Testis (tissue), 3 donors: ENCODE data around the gene CBX8. TPM values are rescaled to one million over a fixed set of nuclear protein-coding genes. Genes with fewer than 3 reads are reported as not detected.

Experiments
- DNase-seq: peaks from one replicate; pipeline ENCODE4 v3.0.0-alpha.2; 2019
- H3K27ac ChIP-seq, 2 donors: fragments of 200-600 bp; sonication (generic); one replicate each; pipeline ENCODE4 v1.5.1; 2019
- H3K27me3 ChIP-seq: fragments of 200-600 bp; sonication (generic); one replicate; pipeline ENCODE4 v1.5.1; 2019
- H3K36me3 ChIP-seq: fragments of 200-600 bp; sonication (generic); one replicate; pipeline ENCODE4 v1.5.1; 2017; ENCODE audit warnings: low read depth; ENCODE audit errors: missing control alignments
- H3K4me1 ChIP-seq: fragments of 200-600 bp; sonication (generic); one replicate; pipeline ENCODE4 v1.5.1; 2019
- H3K4me3 ChIP-seq, 2 donors: fragments of 200-600 bp; sonication (generic); one replicate each; pipeline ENCODE4 v1.5.1; 2017 to 2019
- H3K9me3 ChIP-seq: fragments of 200-600 bp; sonication (generic); one replicate; pipeline ENCODE4 v1.5.1; 2017
- POLR2A ChIP-seq: fragments of 450-650 bp; IDR thresholded peaks from one replicate; pipeline ENCODE4 v1.6.1; 2017; ENCODE audit warnings: antibody characterized with exemption, mild to moderate bottlenecking, moderate library complexity
- WGBS, 2 donors: methylation state at CpG; one replicate each; pipeline ENCODE4 v1.1.5; 2018; 5-methylcytosine and 5-hydroxymethylcytosine counted together
- intact Hi-C: fragments of 100-400 bp; cut with DNase I; formaldehyde crosslinking; loops from one replicate; pipeline ENCODE4 v1.15.1; 2023; ENCODE audit warnings: low total_unique reads
- polyA plus RNA-seq: library from polyadenylated mRNA; stranded (reverse); fragments of 350-450 nt; fragmentation: Illumina TruSeq; extraction: RNeasy Lipid Tissue Mini Kit (QIAGEN cat#74804); gene quantifications from one replicate; pipeline ENCODE4 v1.2.3, GENCODE V29; 2014; ENCODE audit warnings: low read depth, low replicate concordance; ENCODE audit not compliant: insufficient read depth
- total RNA-seq, 2 donors: library from RNA; depleted of rRNA; stranded (reverse); fragments of >200 nt; gene quantifications; one replicate each; pipeline ENCODE4 v1.2.3, GENCODE V29; 2016
- TF ChIP-seq, protein P1 (sequence below), 3 experiments: fragments of 450-650 bp in 2 of 3; fragments of 200-600 bp in 1 of 3; sonication (generic) in 1 of 3; IDR thresholded peaks; one replicate each; pipeline ENCODE4 v1.5.1; 2016 to 2019; ENCODE audit warnings: antibody characterized with exemption in 3 of 3, mild to moderate bottlenecking in 2 of 3, moderate library complexity in 1 of 3

CBX8 gene
- total and polyA plus RNA-seq, 3 donors from 2014 or later = 13.8 to 22.4 (median 13.9) TPM

DNA sequence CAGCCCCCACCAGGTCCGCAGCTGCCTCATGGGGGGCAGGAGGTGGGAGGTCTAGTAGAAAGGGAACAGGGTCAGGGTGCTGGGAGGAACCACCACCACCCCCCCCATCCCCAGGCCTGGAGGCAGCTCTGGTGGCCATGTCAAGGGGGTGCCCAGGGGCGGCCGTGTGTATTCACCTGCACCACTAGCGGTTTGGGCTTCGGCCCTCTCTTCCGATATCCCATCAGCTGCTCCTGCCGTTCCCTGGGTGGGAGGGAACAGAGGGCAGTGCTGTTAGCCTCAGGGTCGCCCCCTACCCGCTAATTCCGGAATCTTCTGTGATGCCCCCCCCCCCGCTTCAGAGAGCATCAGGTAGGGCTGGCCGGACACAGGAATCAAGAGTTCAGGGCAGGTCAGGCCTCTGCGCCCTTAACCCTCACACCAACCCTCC, 38.6 kb upstream of the CBX8 start:
- intact Hi-C loops = no loop called here
- Histone ChIP-seq H3K27ac (no peak overlapping the region), H3K4me1 (peaks cover 49% of the 10 kb centered on the region)

DNA sequence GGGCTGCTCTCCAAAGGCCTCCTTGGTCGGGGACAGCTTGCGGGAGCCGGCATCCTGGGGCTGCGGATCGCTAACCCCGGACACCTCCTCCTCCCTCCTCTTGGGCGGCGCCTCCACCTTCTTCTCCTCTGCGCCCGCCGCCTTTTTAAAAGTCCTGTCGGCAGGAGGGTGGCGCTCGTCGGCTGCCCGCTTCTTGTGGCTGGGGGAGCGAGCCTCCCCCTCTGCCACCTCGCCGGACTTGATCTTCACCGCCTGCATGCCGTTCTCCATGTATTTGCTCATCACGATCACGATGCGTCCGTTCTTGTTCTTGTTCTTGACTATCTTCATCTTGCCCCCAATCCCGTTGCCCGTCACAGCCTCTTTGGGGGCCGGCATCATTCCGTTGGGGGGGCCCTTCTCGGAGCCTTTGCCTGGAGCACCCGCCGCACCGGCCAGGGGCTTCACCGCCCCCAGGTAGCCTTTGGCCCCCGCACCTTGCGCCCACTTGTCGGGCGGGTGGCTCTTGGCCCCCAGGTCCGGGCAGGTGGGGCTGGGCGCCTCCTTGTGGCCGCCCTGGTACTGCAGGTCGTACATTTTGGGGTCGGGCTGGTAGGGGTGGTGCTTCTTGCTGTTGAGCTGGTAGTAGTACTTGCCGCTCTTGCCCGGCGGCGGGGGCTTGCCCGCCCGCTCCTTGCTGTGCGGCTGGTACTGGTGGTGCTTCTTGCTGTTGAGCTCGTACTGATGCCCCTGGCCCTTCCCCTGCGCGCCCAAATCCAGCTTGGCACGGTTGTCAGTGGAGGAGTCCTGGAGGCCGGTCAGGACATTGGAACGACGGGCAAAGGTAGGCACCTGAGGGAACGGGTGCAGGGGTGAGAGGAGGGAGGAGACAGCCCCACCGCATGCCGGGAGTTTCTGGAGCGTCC, 37.9 kb upstream of the CBX8 start:
- H3K4me1 ChIP-seq = peaks cover 43% of the 10 kb centered on the region
- no peak for DNase-seq
- intact Hi-C loops = no loop called here
- no peak overlapping the region for H3K4me3 ChIP-seq
- no peaks in the 10 kb centered on the region for H3K36me3 ChIP-seq
- no peak overlapping the region for H3K27ac ChIP-seq
- no peak for TF ChIP-seq POLR2A
- TF ChIP-seq, protein P1, sequence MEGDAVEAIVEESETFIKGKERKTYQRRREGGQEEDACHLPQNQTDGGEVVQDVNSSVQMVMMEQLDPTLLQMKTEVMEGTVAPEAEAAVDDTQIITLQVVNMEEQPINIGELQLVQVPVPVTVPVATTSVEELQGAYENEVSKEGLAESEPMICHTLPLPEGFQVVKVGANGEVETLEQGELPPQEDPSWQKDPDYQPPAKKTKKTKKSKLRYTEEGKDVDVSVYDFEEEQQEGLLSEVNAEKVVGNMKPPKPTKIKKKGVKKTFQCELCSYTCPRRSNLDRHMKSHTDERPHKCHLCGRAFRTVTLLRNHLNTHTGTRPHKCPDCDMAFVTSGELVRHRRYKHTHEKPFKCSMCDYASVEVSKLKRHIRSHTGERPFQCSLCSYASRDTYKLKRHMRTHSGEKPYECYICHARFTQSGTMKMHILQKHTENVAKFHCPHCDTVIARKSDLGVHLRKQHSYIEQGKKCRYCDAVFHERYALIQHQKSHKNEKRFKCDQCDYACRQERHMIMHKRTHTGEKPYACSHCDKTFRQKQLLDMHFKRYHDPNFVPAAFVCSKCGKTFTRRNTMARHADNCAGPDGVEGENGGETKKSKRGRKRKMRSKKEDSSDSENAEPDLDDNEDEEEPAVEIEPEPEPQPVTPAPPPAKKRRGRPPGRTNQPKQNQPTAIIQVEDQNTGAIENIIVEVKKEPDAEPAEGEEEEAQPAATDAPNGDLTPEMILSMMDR (IDR thresholded peaks at IDR 0.05) = peak; percentile 56 to 68 (median 66)
- H3K9me3 ChIP-seq = no peaks in the 10 kb centered on the region
- 45 to 74% methylated on average over 31 to 59 of the region's 61 CpGs for WGBS, 2 donors
- no peaks in the 10 kb centered on the region for H3K27me3 ChIP-seq

More for the DNA sequence above, 38.6 kb upstream of the CBX8 start:
- 40 to 77% methylated on average over 1 to 10 of the region's 13 CpGs for WGBS, 2 donors
- H3K36me3 ChIP-seq = no peaks in the 10 kb centered on the region
- DNase-seq = no peak
- no peaks in the 10 kb centered on the region for H3K9me3 ChIP-seq
- H3K27me3 ChIP-seq = no peaks in the 10 kb centered on the region
- TF ChIP-seq, protein P1 (IDR thresholded peaks at IDR 0.05) = no peak
- TF ChIP-seq POLR2A = no peak
- no peak overlapping the region for H3K4me3 ChIP-seq

DNA sequence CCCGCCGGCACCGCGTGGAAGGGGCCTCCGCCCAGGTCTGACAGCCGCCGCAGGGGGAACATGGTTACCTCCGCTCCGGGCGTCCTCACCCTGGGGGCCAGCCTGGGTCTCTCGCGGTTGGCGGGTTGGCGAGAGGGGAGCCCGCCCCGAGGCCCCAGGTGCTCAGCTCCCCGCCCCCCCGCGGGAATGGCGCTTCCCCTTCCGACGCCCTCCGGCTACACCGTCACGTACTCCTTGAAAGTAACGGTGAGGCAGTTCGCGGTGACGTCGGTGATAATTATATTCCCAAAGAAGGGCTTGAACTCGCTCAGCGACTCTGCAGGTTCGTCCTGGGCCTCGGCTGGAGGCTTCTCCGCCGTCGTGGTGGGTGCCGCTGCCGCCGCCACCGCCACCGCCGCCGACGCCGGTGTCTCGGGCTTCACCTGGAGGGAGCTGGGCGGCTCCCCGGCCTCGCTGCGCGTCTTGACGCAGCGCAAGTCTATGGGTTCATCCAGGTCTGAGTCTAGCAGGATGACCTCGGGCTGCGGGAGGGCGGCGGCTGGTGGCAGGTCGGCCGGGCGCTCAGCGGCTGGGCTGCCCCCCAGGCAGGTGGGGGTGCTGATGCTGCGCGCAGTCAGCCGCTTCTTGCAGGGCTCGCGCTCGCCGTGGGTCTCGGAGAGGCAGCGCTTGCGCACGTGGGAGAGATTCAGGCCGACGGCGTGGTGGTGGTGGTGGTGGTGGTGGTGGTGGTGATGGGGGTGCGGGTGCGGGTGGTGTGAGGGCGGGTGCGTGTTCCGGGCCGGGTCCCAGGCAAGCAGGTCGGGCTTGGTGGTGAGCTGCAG, 37.1 kb upstream of the CBX8 start:
- intact Hi-C loops = no loop called here
- no peak overlapping the region for H3K27ac ChIP-seq
- H3K27me3 ChIP-seq = no peaks in the 10 kb centered on the region
- peaks cover 42% of the 10 kb centered on the region for H3K4me1 ChIP-seq
- WGBS, 2 donors = 73 to 87% methylated on average over 52 to 79 of the region's 83 CpGs
- DNase-seq = no peak
- H3K4me3 ChIP-seq = peak overlapping the region in 1 of 2 donors; percentile 8
- no peaks in the 10 kb centered on the region for H3K9me3 ChIP-seq
- H3K36me3 ChIP-seq = no peaks in the 10 kb centered on the region
- TF ChIP-seq, protein P1 (IDR thresholded peaks at IDR 0.05) = no peak

DNA sequence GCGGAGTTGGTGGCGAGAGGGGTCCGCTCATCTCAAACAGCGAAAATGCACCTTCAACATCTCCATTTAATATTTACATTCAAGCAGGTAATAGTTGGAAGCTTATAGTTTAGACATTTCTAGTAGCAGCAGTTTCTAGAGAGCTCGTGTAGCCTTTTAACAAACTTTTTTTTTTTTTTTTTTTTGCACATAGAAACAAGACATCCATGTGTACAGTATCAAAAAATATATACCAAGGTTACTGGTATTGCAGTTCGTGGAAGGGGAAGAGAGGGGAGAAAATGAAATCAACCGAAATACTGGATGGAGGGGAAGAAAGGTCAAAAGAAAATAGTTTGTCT, 36.2 kb upstream of the CBX8 start:
- H3K9me3 ChIP-seq = no peaks in the 10 kb centered on the region
- no peak for DNase-seq
- no peak overlapping the region for H3K4me3 ChIP-seq
- H3K27ac ChIP-seq = no peak overlapping the region
- no peak for TF ChIP-seq POLR2A
- TF ChIP-seq, protein P1 (IDR thresholded peaks at IDR 0.05) = no peak
- H3K27me3 ChIP-seq = no peaks in the 10 kb centered on the region
- WGBS, 2 donors = 43 to 63% methylated on average over 7 of the region's 7 CpGs
- intact Hi-C loops = no loop called here
- H3K36me3 ChIP-seq = no peaks in the 10 kb centered on the region
- H3K4me1 ChIP-seq = peaks cover 42% of the 10 kb centered on the region
